A549 (cell line): ENCODE measurements around the gene TSN. TPM values are rescaled to one million over a fixed set of nuclear protein-coding genes. Genes with fewer than 3 reads are reported as not detected.

Experiments used
- ATAC-seq, 2 experiments: fragments of 200-7000 bp in 1 of 2; fragments of >200 bp in 1 of 2; cut with Nextera tagmentation in 1 of 2; cut with Tn5 transposase in 1 of 2; 3 replicates each; pipeline versions ENCODE4 v1.8.0 to v1.9.1; 2018 to 2020; ENCODE audit warnings: mild to moderate bottlenecking in 1 of 2, moderate library complexity in 1 of 2
- CTCF ChIA-PET: fragments of 300-600 bp; sonication (Branson Sonifier 250); formaldehyde crosslinking; extraction: SDS; loops from one replicate; lab custom pipeline; 2021; ENCODE audit warnings: antibody characterized with exemption, inconsistent platforms; lab: Yijun Ruan, JAX
- POLR2A ChIA-PET: fragments of 350-600 bp; formaldehyde crosslinking; extraction: SDS; loops from one replicate; lab custom pipeline; 2021; ENCODE audit warnings: antibody characterized with exemption, inconsistent platforms; lab: Yijun Ruan, JAX
- DNase-seq, 2 experiments: peaks; one replicate each; pipeline versions ENCODE4 v3.0.0 to v3.0.0-alpha.2; 2011 to 2016; ENCODE audit warnings: low read depth in 1 of 2, low spot score in 1 of 2
- FAIRE-seq: peaks from 2 replicates; lab custom pipeline; 2011; peaks lifted over from hg19 to GRCh38; lab: Jason Lieb, UNC
- H3K27ac ChIP-seq, 2 experiments: fragments of >200 bp; sonication (Bioruptor Twin); formaldehyde crosslinking; 3 replicates each; pipeline ENCODE4 v1.5.1; 2016 to 2017
- H3K4me1 ChIP-seq: fragments of >200 bp; sonication (Bioruptor Twin); formaldehyde crosslinking; 3 replicates; pipeline ENCODE4 v1.6.1; 2016
- H3K4me2 ChIP-seq: fragments of >200 bp; sonication (Bioruptor Twin); formaldehyde crosslinking; 3 replicates; pipeline ENCODE4 v1.6.1; 2016
- H3K4me3 ChIP-seq: fragments of >200 bp; sonication (Bioruptor Twin); formaldehyde crosslinking; 3 replicates; pipeline ENCODE4 v1.5.1; 2016
- H3K9me3 ChIP-seq: fragments of >200 bp; sonication (Bioruptor Twin); formaldehyde crosslinking; 3 replicates; pipeline ENCODE4 v1.6.1; 2016
- CTCF ChIP-seq: fragments of >200 bp; sonication (Bioruptor Twin); formaldehyde crosslinking; IDR thresholded peaks from 3 replicates; pipeline ENCODE4 v1.5.1; 2016
- EHF ChIP-seq: fragments of 250-450 bp; sonication (Bioruptor Pico); IDR thresholded peaks from 2 replicates; pipeline ENCODE4 v1.5.0; 2020; ENCODE audit warnings: mild to moderate bottlenecking
- EHMT2 ChIP-seq: fragments of 200-600 bp; sonication (generic); IDR thresholded peaks from 2 replicates; pipeline ENCODE4 v1.6.1; 2016; ENCODE audit warnings: antibody characterized with exemption, low read depth, mild to moderate bottlenecking, moderate library complexity
- FOXS1 ChIP-seq: fragments of 250-450 bp; sonication (Bioruptor Pico); IDR thresholded peaks from 2 replicates; pipeline ENCODE4 v1.5.0; 2020; ENCODE audit warnings: mild to moderate bottlenecking, moderate library complexity
- GATA3 ChIP-seq: IDR thresholded peaks from 2 replicates; pipeline ENCODE4 v1.6.1; 2012; ENCODE audit warnings: borderline replicate concordance
- HDAC2 ChIP-seq: fragments of 200-600 bp; sonication (generic); IDR thresholded peaks from 2 replicates; pipeline ENCODE4 v1.6.1; 2016
- HEYL ChIP-seq: fragments of 250-450 bp; sonication (Bioruptor Pico); IDR thresholded peaks from 2 replicates; pipeline ENCODE4 v1.8.0; 2021; ENCODE audit warnings: mild to moderate bottlenecking, moderate library complexity
- HOXB13 ChIP-seq: fragments of 250-450 bp; sonication (Bioruptor Pico); IDR thresholded peaks from 2 replicates; pipeline ENCODE4 v1.5.0; 2020; ENCODE audit warnings: low read depth, mild to moderate bottlenecking, moderate library complexity
- HOXB5 ChIP-seq: fragments of 250-450 bp; sonication (Bioruptor Pico); IDR thresholded peaks from 2 replicates; pipeline ENCODE4 v1.5.0; 2020; ENCODE audit warnings: mild to moderate bottlenecking, moderate library complexity
- JUN ChIP-seq, 2 experiments: fragments of >200 bp; sonication (Bioruptor Twin); formaldehyde crosslinking; IDR thresholded peaks; 2 replicates in 1 of 2; 3 replicates in 1 of 2; pipeline ENCODE4 v1.6.1; 2016 to 2017
- JUNB ChIP-seq: fragments of >200 bp; sonication (Bioruptor Twin); formaldehyde crosslinking; IDR thresholded peaks from 2 replicates; pipeline ENCODE4 v1.6.1; 2016
- KDM1A ChIP-seq: fragments of 200-600 bp; sonication (generic); IDR thresholded peaks from 2 replicates; pipeline ENCODE4 v1.6.1; 2016; ENCODE audit warnings: low read depth, mild to moderate bottlenecking
- POLR2A ChIP-seq: IDR thresholded peaks from 2 replicates; pipeline ENCODE4 v1.6.1; 2012; ENCODE audit warnings: mild to moderate bottlenecking, low read length
- POLR2AphosphoS2 ChIP-seq: conservative IDR thresholded peaks from 2 replicates; pipeline ENCODE4 v1.6.1; 2012; ENCODE audit warnings: low read length, improper control_type of control experiment, inconsistent platforms
- RCOR1 ChIP-seq: fragments of 150-350 bp; IDR thresholded peaks from 2 replicates; pipeline ENCODE4 v1.6.1; 2014; ENCODE audit warnings: antibody characterized with exemption, low read length, low read depth
- ZSCAN20 ChIP-seq: fragments of 250-450 bp; sonication (Bioruptor Pico); IDR thresholded peaks from 2 replicates; pipeline ENCODE4 v1.8.0; 2022; ENCODE audit warnings: mild to moderate bottlenecking, moderate library complexity
- WGBS: methylation state at CpG from one replicate; pipeline ENCODE4 v1.1.6; 2017; ENCODE audit errors: missing lambda C conversion rate; 5-methylcytosine and 5-hydroxymethylcytosine counted together
- polyA plus RNA-seq, 4 experiments: library from polyadenylated mRNA; depleted of rRNA in 3 of 4; stranded (reverse); fragments of >200 nt; fragmentation: RNase III in 1 of 4; extraction: RNeasy Plus Mini Kit Qiagen cat#74134 plus additional on column Dnase treatment in 1 of 4; gene quantifications; 2 replicates in 3 of 4; 3 replicates in 1 of 4; pipeline ENCODE4 v1.2.3, GENCODE V29; 2011 to 2017
- TF ChIP-seq, protein P1 (sequence below): IDR thresholded peaks from 2 replicates; pipeline ENCODE4 v1.6.1; 2012; ENCODE audit warnings: low read depth, borderline replicate concordance
- TF ChIP-seq, protein P2 (sequence below): fragments of 250-450 bp; sonication (Bioruptor Pico); IDR thresholded peaks from 2 replicates; pipeline ENCODE4 v1.5.0; 2020; ENCODE audit warnings: low read depth, mild to moderate bottlenecking, moderate library complexity

The TSN gene
- polyA plus RNA-seq, 2 of the 4 experiments (the other 2 are of a cell fraction) = 56.8 to 101 TPM

DNA sequence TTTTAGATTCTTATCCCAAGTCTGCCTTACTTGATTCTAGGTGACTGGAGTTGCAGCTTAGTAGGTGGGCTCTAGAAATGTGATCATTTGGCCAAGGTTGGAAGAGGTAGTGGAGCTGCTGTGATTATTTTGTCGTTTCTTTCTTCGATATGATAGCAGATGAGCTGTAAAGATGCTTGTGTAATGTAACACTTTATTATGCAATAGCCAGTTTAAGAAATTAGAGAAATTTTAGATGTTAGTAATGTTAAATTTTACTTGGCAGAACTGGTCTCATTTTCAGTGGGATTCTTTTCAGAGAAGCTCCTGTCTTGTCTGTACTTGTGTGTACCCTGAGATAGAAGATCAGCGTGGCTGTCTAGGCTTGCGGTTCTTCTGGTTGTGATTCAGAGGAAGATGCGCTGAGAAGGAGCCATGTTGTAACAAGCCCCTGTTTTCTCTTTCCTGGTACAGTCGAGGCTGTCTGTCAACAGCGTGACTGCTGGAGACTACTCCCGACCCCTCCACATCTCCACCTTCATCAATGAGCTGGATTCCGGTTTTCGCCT, 9.3 kb downstream of the TSN start:
- WGBS = 89% methylated on average over 10 of the region's 10 CpGs
- ChIA-PET POLR2A (interaction anchor here (0.6 kb wide), 1 partner anchor 134 kb away, joined by 3 read pairs; no protein-coding TSS in a partner anchor), CTCF (interaction anchor here (0.5 kb wide), 1 partner anchor 134 kb away, joined by 3 read pairs; no protein-coding TSS in a partner anchor)
- ATAC-seq (no peak), DNase-seq (no peak), FAIRE-seq (no peak)
- TF ChIP-seq, protein P1, sequence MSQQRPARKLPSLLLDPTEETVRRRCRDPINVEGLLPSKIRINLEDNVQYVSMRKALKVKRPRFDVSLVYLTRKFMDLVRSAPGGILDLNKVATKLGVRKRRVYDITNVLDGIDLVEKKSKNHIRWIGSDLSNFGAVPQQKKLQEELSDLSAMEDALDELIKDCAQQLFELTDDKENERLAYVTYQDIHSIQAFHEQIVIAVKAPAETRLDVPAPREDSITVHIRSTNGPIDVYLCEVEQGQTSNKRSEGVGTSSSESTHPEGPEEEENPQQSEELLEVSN = no peak
- TF ChIP-seq EHMT2 (no peak), ZSCAN20 (CRISPR knock-in tag) (no peak), HOXB13 (CRISPR knock-in tag) (no peak), JUN (IDR thresholded peaks at IDR 0.05) (no peak), RCOR1 (no peak)
- TF ChIP-seq, protein P2, sequence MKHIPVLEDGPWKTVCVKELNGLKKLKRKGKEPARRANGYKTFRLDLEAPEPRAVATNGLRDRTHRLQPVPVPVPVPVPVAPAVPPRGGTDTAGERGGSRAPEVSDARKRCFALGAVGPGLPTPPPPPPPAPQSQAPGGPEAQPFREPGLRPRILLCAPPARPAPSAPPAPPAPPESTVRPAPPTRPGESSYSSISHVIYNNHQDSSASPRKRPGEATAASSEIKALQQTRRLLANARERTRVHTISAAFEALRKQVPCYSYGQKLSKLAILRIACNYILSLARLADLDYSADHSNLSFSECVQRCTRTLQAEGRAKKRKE (CRISPR knock-in tag) = no peak
- Histone ChIP-seq H3K4me2 (no peak overlapping the region), H3K4me1 (no peaks in the 10 kb centered on the region), H3K4me3 (no peak overlapping the region), H3K9me3 (no peaks in the 10 kb centered on the region), H3K27ac (no peak overlapping the region)

GRCh38 chr2:121766624-121767023, 11.2 kb downstream of the TSN start:
- WGBS = 93% methylated on average over 1 of the region's 1 CpG
- H3K27ac ChIP-seq = no peak overlapping the region
- POLR2A ChIA-PET = no interaction called here
- H3K4me2 ChIP-seq = no peak overlapping the region
- ATAC-seq (no peak), DNase-seq (no peak), FAIRE-seq (no peak)
- H3K4me1 ChIP-seq = no peaks in the 10 kb centered on the region
- no peaks in the 10 kb centered on the region for H3K9me3 ChIP-seq
- no peak for TF ChIP-seq EHMT2
- no peak for TF ChIP-seq CTCF
- no peak for TF ChIP-seq FOXS1 (CRISPR knock-in tag)
- TF ChIP-seq, protein P1 = no peak
- no peak for TF ChIP-seq HEYL (CRISPR knock-in tag)
- no peak for TF ChIP-seq KDM1A
- CTCF ChIA-PET = no interaction called here
- no peak overlapping the region for H3K4me3 ChIP-seq

- POLR2A ChIA-PET = interaction anchor here (0.7 to 0.8 kb wide), 2 partner anchors 13 to 201 kb away, joined by 4 to 10 read pairs; partner anchors contain the start of gene TSN
- no peak for DNase-seq
- no peaks in the 10 kb centered on the region for H3K4me1 ChIP-seq
- H3K4me2 ChIP-seq = no peak overlapping the region
- 82% methylated on average over 5 of the region's 5 CpGs for WGBS
- CTCF ChIA-PET = no interaction called here
- no peak for ATAC-seq
- no peak overlapping the region for H3K27ac ChIP-seq
- TF ChIP-seq HDAC2 (no peak), JUNB (no peak), ZSCAN20 (CRISPR knock-in tag) (no peak), POLR2A (no peak), EHF (no peak), HOXB5 (no peak), GATA3 (no peak), POLR2AphosphoS2 (no peak)
- TF ChIP-seq, all 56 proteins: peak for 0
- Histone ChIP-seq H3K9me3 (no peaks in the 10 kb centered on the region), H3K4me3 (no peak overlapping the region)
- FAIRE-seq = no peak
These were observed 12.8 kb downstream of the TSN start for GRCh38 chr2:121768143-121768755.
